HG03159 (cell line): ENCODE data around the gene SRRM2.

ENCODE experiments used
- ATAC-seq: cut with Tn5 transposase; IDR thresholded peaks from one replicate; pipeline ENCODE4 v1.9.1; 2021; ENCODE audit warnings: mild to moderate bottlenecking, moderate library complexity; ENCODE audit not compliant: unreplicated experiment

The SRRM2 gene

DNA sequence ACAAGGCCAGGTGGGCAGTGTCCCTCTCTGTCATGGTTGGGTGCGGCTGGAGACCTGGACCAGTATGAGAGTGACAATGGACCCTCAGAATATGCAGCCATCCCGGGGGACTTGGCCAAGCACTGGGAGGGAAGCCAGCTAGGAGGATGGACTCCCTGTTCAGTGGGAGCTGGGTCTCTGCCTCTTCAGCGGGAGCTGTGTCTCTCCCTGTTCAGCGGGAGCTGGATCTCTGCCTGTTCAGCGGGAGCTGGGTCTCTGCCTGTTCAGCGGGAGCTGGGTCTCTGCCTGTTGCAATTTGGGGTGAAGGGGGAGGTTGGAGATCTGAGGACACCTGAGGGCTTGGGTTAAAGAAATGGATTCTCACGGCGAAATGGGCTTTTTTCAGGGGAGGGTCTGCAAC, 38.7 kb downstream of the SRRM2 start:
- ATAC-seq = no peak

- no peak for ATAC-seq
Measured at GRCh38 chr16:2792940-2793339, 40.5 kb downstream of the SRRM2 start.

DNA sequence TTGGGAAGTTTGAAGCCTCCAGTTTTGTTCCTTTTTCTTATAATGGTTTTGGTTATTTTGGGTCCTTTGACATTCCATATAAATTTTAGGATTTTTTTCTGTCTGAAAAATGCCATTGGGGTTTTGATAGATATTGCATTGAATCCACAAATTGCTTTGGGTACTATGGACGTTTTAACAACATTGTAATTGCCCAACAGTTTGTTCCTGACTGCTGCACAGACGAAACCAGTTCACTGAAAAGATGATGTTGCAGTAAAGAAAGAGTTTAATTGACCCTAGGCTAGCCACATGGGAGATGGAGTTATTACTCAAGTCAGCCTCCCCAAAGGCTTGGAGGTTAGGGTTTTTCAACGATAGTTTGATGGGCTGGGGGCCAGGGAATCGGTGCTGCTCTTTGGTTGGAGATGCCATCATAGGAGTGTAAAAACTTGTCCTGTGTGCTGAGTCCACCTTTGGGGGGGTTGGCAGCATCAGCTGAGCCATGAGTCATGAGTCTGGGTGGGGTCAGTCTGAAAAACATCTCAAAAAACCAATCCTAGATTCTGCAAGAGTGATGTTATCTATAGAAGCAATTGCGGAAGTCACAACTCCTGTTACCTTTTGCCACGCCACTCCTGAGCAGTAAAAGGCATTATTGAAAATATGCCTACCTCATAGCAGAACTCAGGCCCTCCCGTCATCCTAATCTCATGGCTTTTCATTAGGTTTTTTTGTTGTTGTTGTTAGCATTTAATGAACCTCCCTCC, 43.1 kb downstream of the SRRM2 start:
- no peak for ATAC-seq

- ATAC-seq = no peak
Measured at GRCh38 chr16:2798723-2799204, 46.3 kb downstream of the SRRM2 start.

GRCh38 chr16:2799205-2799858, 46.9 kb downstream of the SRRM2 start:
- no peak for ATAC-seq

DNA sequence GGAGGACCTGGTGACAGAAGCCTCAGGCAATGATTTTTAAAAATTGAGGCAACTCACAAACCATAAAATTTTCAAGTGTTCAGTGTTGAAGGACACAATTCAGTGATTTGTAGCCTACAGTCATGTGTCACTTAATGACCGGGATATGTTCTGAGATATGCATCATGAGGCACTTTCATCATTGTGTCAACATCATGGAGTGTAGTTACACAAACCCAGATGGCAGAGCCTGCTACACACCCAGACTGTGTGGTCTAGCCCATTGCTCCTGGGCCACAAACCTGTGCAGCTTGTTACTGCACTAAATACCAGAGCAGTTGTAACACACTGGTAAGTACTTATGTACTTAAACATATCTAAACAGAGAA, 47.4 kb downstream of the SRRM2 start:
- no peak for ATAC-seq

DNA sequence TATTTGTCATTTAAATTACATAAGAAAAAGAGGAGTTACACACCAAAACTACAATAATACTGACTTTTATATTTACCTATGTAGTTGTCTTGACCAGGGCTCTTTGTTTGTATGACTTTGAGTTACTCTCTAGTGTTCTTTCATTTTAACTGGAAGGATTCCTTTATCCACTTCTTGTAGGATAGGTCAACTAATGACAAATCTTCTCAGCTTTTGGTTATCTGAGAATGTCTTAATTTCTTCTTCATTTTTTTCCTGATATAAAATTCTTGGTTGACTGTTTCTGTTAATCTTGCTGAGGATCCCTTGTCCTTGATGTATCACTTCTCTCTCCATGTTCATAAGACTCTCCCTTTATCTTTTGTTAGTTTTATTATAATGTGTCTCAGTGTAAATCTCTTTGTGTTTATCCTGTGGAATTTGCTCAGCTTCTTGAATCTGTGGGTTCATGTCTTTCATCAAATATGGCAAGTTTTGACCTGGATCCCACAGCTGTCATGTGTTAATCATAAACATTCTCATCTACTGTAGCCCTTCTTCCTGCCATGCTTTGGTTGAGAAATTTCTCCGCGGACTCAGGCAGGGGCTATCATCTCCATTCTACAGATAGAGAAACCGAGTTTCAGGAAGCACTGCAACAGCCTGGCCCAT, 51.2 kb downstream of the SRRM2 start:
- no peak for ATAC-seq

GRCh38 chr16:2804728-2805127, 52.3 kb downstream of the SRRM2 start:
- ATAC-seq = no peak

DNA sequence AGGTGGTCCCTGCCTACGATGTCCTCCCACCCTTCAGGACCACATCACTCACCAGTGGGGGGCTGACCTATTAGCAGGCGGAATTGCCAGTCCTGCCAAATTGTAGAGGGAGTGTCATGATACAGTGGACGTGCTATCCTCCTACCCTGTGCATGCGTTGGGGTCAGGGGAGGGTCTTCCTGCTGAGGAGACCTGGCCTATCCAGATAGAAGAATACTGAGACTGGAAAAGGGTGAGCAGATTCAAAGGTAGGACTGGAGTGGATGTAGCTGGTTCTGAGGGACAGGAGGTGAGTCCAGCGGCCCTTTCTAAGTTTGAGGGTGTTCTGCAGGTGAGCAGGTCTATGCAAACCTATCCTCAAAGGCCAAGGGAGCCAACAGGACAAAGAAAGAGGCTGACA, 53.8 kb downstream of the SRRM2 start:
- no peak for ATAC-seq

DNA sequence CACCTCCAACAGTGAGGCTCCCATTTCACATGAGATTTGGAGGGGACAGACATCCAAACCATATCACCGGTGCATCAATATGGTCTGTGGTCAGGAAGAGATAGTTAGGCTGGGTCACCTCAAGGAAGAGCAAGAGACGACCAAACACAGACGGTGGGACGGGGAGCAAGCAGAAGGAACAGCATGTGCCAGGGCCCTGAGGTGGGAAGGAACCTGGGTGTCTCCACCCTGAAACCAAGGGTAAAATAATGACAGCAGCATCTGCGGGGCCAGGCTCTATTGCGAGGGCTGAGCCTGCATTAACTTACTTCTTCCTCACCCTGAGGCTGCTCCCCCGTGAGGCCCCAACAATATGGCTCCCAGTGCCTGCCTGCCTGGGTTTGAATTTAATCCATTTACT, 55.7 kb downstream of the SRRM2 start:
- no peak for ATAC-seq

DNA sequence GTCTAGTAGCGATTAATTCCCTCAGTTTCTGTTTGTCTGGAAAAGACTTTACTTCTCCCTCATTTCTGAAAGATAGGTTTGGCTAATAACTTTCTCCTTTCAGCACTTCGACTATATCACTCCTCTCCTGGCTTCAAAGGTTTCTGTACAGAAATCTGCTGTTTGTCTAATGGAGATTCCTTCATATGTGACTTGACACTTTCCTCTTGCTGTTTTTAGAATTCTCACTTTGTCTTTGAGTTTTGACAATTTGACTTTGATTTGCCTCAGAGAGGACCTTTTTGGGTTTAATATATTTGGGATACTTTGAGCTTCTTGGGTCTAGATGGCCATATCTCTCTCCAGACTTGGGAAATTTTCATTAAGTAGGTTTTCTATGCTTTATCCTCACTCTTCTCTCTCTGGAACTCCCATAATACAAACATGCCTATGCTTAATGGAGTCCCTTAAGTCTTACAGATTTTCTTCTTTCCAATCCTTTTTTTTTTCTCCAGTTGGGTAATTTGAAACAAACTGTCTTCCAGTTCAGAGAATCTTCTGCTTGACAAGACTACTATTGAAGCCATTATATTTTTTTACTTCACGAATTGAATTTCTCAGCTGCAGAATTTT, 56.8 kb downstream of the SRRM2 start:
- ATAC-seq = no peak

DNA sequence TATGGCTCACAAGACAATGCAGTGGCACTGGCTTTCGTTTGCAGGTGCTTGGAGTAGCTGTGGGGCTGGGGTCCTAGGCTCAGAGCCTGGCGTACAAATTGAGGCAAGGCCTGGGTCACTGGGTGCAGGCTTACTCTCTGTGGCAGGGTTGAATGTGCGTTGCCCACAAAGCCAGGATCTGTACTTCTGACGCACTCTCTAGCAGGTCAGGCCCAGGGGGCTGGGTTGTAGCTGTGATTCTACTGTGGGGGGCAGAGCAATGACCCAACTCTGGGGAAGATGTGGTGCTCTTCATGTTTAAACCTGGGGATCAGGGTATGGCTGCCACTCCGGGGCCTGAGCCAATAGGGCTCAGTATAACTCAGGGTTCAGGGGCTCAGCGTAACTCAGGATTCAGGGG, 58.2 kb downstream of the SRRM2 start:
- ATAC-seq = no peak

GRCh38 chr16:2811703-2812471, 59.4 kb downstream of the SRRM2 start:
- no peak for ATAC-seq

DNA sequence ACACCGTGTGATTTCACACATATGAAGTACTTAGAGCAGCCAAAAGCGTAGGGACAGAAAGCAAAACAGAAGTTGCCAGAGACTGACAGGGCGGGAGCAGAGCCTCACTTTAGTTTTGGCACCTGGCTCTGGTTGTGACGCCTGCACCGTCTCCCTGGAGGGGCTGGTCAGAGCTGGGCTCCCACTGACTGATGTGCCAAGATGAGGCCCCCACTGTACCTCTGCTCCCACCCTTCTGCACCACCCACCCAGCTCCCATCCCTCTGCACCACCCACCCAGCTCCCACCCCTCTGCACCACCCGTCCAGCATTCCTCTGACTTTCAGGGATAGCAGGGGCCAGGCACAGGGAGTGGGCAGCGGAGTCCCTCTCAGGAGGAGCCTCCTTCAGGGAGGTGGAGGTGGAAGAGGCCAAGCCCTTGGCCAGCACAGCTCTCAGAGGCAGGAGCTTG, 61.4 kb downstream of the SRRM2 start:
- no peak for ATAC-seq

- ATAC-seq = no peak
Measured at GRCh38 chr16:2814551-2815298, 62.3 kb downstream of the SRRM2 start.

GRCh38 chr16:2815299-2815771, 62.9 kb downstream of the SRRM2 start:
- no peak for ATAC-seq

DNA sequence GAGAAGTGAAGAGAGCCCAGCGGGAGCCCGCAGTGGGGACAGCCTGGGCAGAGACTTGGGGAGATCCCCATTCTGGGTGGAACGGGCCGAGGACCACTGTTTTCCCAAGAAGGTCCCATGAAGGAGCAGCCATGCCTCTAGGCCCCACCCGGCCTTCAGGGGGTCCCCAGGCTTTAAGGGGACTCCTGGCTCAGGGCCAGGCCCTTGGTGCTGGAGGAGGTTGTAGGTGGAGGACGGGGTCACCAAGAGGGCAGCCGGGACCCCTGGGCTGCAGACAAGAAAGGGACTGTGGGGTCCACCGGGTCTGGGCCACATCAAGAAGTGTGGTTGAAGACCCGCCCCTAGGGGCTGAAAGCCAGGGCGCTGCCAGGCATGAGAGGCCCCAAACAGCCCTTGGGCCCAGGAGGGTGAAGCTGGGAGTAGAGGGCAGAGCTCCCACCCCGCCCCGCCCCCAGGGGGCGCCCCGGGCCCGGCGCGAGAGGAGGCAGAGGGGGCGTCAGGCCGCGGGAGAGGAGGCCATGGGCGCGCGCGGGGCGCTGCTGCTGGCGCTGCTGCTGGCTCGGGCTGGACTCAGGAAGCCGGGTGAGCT, 64.4 kb downstream of the SRRM2 start, which contains the start of gene PRSS21:
Gene PRSS21, plus strand, starts transcription at position 487 of the 589 bp plus-strand sequence. Its CDS starts 32 bp downstream, at position 519.
- ATAC-seq = no peak

- ATAC-seq = no peak
Measured at GRCh38 chr16:2817340-2818271, 65.2 kb downstream of the SRRM2 start.
